Measurements from ENCODE around the gene COMMD6.

DNA sequence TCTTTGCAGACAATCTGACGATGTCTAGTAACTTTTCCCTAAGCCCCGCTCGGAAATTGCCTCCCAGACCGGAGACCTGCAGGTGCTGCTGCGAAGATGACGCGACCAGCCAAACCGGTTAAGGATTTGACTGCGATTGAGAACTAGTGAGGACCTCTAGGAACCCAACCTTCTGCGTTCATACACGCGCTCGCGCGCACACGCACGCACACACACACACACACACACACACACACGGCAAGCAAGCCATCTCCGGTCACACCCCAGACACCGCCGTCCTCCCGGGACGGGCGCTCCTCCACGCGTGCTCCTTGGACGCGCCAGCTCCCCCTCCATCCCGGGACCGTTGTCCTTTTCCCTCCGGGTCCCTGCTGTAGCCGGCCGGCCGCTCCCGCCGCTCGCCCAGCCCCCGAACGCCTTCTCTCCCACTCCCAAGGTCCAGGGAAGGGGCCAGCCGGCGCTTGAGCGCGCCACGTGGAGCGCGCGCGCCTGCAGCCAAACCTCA is 56.9 kb downstream of the COMMD6 start:
- TF ChIP-seq, protein P1, sequence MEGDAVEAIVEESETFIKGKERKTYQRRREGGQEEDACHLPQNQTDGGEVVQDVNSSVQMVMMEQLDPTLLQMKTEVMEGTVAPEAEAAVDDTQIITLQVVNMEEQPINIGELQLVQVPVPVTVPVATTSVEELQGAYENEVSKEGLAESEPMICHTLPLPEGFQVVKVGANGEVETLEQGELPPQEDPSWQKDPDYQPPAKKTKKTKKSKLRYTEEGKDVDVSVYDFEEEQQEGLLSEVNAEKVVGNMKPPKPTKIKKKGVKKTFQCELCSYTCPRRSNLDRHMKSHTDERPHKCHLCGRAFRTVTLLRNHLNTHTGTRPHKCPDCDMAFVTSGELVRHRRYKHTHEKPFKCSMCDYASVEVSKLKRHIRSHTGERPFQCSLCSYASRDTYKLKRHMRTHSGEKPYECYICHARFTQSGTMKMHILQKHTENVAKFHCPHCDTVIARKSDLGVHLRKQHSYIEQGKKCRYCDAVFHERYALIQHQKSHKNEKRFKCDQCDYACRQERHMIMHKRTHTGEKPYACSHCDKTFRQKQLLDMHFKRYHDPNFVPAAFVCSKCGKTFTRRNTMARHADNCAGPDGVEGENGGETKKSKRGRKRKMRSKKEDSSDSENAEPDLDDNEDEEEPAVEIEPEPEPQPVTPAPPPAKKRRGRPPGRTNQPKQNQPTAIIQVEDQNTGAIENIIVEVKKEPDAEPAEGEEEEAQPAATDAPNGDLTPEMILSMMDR (IDR thresholded peaks at IDR 0.05) = no peak
- peak in 2 of 3 donors; percentile 72 to 74 for TF ChIP-seq POLR2A (IDR thresholded peaks at IDR 0.05)

Measured in body of pancreas (tissue), 4 donors.